DND-41 (cell line): ENCODE measurements around the gene ALDH18A1.

ENCODE experiments used
- CTCF ChIP-seq: IDR thresholded peaks from 2 replicates; pipeline ENCODE4 v1.5.1; 2012; ENCODE audit warnings: borderline replicate concordance, low read length, moderate library complexity, mild to moderate bottlenecking; ENCODE audit not compliant: poor library complexity, severe bottlenecking; ENCODE audit errors: extremely low read depth
- EZH2 ChIP-seq: IDR thresholded peaks from 3 replicates; pipeline ENCODE4 v1.6.1; 2012; ENCODE audit warnings: borderline replicate concordance, low read depth, mild to moderate bottlenecking, moderate library complexity, low read length, inconsistent platforms; ENCODE audit not compliant: severe bottlenecking

GRCh38 chr10:95698415-95698814 lies 41.9 kb upstream of the ALDH18A1 start:
- TF ChIP-seq EZH2 (no peak), CTCF (no peak)
